Left lung (tissue), 10 donors: ENCODE results near the gene RERG. TPM values are rescaled to one million over a fixed set of nuclear protein-coding genes. Genes with fewer than 3 reads are reported as not detected.

ENCODE experiments used
- ATAC-seq: fragments of 200-7000 bp; cut with Tn5 transposase; one replicate; pipeline ENCODE4 v1.9.1; 2020; ENCODE audit warnings: moderate library complexity
- DNase-seq, 4 donors: peaks; one replicate each; pipeline ENCODE4 v3.0.0-alpha.2; 2013 to 2020
- H3K27ac ChIP-seq, 2 donors: fragments of 200-600 bp; sonication (generic) in 1 of 2; one replicate each; pipeline versions ENCODE4 v1.5.0 to v1.8.0; 2020 to 2021
- H3K27me3 ChIP-seq, 2 donors: fragments of 200-600 bp; sonication (generic) in 1 of 2; one replicate each; pipeline versions ENCODE4 v1.5.0 to v1.8.0; 2020 to 2021
- H3K36me3 ChIP-seq, 2 donors: fragments of 200-600 bp; sonication (generic) in 1 of 2; one replicate each; pipeline versions ENCODE4 v1.5.0 to v1.8.0; 2020 to 2021
- H3K4me1 ChIP-seq, 2 donors: fragments of 200-600 bp; one replicate each; pipeline ENCODE4 v1.8.0; 2021
- H3K4me3 ChIP-seq, 2 donors: fragments of 200-600 bp; sonication (generic) in 1 of 2; one replicate each; pipeline versions ENCODE4 v1.5.0 to v1.8.0; 2020 to 2021; ENCODE audit warnings: mild to moderate bottlenecking in 1 of 2
- H3K9me3 ChIP-seq, 2 donors: fragments of 200-600 bp; sonication (generic) in 1 of 2; one replicate each; pipeline versions ENCODE4 v1.5.0 to v1.8.0; 2020 to 2021
- intact Hi-C, 2 donors: fragments of 100-400 bp; cut with DNase I; formaldehyde crosslinking; loops; one replicate each; pipeline versions ENCODE4 v1.11.2 to v1.14.2; 2022
- polyA plus RNA-seq, 6 donors: library from polyadenylated mRNA; unstranded; fragments of 120-200 nt; gene quantifications; one replicate each; pipeline ENCODE4 v1.2.1, GENCODE V29; 2013; ENCODE audit not compliant: insufficient read length in 6 of 6
- total RNA-seq, 2 donors: library from RNA; stranded (reverse); fragmentation: NEBNext Ultra II Directional; extraction: Animal tissue kit (Norgen Biotek cat#: 25700); gene quantifications; one replicate each; pipeline ENCODE4 v1.2.1, GENCODE V29; 2021
- TF ChIP-seq, protein P1 (sequence below), 2 donors: fragments of 200-600 bp; sonication (generic) in 1 of 2; IDR thresholded peaks; one replicate each; pipeline versions ENCODE4 v1.5.0 to v1.8.0; 2021; ENCODE audit warnings: antibody characterized with exemption in 2 of 2
- donor health status: DM: no; HTN: yes; CAD: no.
- donor health status: DM: no; HTN: no; CAD: no.

RERG gene
- total and polyA plus RNA-seq, 8 donors, result 11.5 to 17.5 (median 14.4) TPM

GRCh38 chr12:15179672-15180071 lies 41.5 kb downstream of the RERG start:
- peak overlapping the region in 1 of 2 donors; percentile 61 for H3K27ac ChIP-seq
- intact Hi-C loops, result no loop called here
- no peak for ATAC-seq
- no peaks in the 10 kb centered on the region for H3K4me1 ChIP-seq
- H3K27me3 ChIP-seq, result no peaks in the 10 kb centered on the region
- H3K36me3 ChIP-seq, result no peaks in the 10 kb centered on the region
- DNase-seq, result no peak
- TF ChIP-seq, protein P1, sequence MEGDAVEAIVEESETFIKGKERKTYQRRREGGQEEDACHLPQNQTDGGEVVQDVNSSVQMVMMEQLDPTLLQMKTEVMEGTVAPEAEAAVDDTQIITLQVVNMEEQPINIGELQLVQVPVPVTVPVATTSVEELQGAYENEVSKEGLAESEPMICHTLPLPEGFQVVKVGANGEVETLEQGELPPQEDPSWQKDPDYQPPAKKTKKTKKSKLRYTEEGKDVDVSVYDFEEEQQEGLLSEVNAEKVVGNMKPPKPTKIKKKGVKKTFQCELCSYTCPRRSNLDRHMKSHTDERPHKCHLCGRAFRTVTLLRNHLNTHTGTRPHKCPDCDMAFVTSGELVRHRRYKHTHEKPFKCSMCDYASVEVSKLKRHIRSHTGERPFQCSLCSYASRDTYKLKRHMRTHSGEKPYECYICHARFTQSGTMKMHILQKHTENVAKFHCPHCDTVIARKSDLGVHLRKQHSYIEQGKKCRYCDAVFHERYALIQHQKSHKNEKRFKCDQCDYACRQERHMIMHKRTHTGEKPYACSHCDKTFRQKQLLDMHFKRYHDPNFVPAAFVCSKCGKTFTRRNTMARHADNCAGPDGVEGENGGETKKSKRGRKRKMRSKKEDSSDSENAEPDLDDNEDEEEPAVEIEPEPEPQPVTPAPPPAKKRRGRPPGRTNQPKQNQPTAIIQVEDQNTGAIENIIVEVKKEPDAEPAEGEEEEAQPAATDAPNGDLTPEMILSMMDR (IDR thresholded peaks at IDR 0.05), result no peak
- no peak overlapping the region for H3K4me3 ChIP-seq
- H3K9me3 ChIP-seq, result no peaks in the 10 kb centered on the region

DNA sequence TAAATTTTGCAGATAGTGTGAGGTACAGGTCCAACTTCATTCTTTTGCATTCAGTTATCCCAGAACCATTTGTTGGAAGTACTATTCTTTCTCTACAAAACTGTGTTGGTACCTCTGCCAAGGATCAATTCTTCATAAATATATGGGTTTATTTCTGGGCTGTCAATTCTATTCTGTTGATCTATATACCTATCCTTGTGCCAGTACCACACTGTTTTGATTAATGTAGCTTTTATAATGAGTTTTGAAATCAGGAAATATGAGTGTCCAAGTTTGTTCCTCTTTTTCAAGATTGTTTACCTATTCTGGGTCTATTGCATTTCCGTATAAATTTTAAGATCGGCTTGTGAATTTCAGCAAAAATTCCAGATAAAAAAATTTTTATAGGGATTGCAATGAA lies 48.1 kb downstream of the RERG start:
- ATAC-seq (no peak), DNase-seq (no peak)
- H3K4me1 ChIP-seq, result no peaks in the 10 kb centered on the region
- H3K9me3 ChIP-seq, result no peaks in the 10 kb centered on the region
- H3K36me3 ChIP-seq, result no peaks in the 10 kb centered on the region
- intact Hi-C loops, result no loop called here
- TF ChIP-seq, protein P1 (IDR thresholded peaks at IDR 0.05), result no peak
- H3K4me3 ChIP-seq, result no peak overlapping the region
- H3K27me3 ChIP-seq, result no peaks in the 10 kb centered on the region
- H3K27ac ChIP-seq, result no peak overlapping the region

- no peak overlapping the region for H3K4me3 ChIP-seq
- no peaks in the 10 kb centered on the region for H3K9me3 ChIP-seq
- no peaks in the 10 kb centered on the region for H3K27me3 ChIP-seq
- H3K36me3 ChIP-seq, result no peaks in the 10 kb centered on the region
- TF ChIP-seq, protein P1 (IDR thresholded peaks at IDR 0.05), result no peak
- no peak overlapping the region for H3K27ac ChIP-seq
- intact Hi-C loops, result no loop called here
- no peaks in the 10 kb centered on the region for H3K4me1 ChIP-seq
- no peak for ATAC-seq
- no peak for DNase-seq
Observed at GRCh38 chr12:15172060-15172822, 49.0 kb downstream of the RERG start.

GRCh38 chr12:15171012-15171655 lies 50.1 kb downstream of the RERG start:
- peak; percentile 75 for ATAC-seq
- no peak overlapping the region for H3K27ac ChIP-seq
- no peaks in the 10 kb centered on the region for H3K27me3 ChIP-seq
- intact Hi-C loops, result no loop called here
- TF ChIP-seq, protein P1 (IDR thresholded peaks at IDR 0.05), result no peak
- no peak for DNase-seq
- H3K4me3 ChIP-seq, result no peak overlapping the region
- no peaks in the 10 kb centered on the region for H3K36me3 ChIP-seq
- no peaks in the 10 kb centered on the region for H3K9me3 ChIP-seq
- peaks cover 0 to under 1% of the 10 kb centered on the region in 2 donors for H3K4me1 ChIP-seq

- TF ChIP-seq, protein P1 (IDR thresholded peaks at IDR 0.05), result no peak
- Histone ChIP-seq H3K27ac (no peak overlapping the region), H3K9me3 (no peaks in the 10 kb centered on the region), H3K36me3 (no peaks in the 10 kb centered on the region), H3K27me3 (no peaks in the 10 kb centered on the region), H3K4me3 (no peak overlapping the region), H3K4me1 (peaks cover 0 to 9% of the 10 kb centered on the region in 2 donors)
- no peak for ATAC-seq
- no peak for DNase-seq
- intact Hi-C loops, result no loop called here
Observed at GRCh38 chr12:15168026-15168678, 53.1 kb downstream of the RERG start.
